Measurements from ENCODE around the gene EGFR.

GRCh38 chr7:55185941-55186609, 167.3 kb downstream of the EGFR start:
- TF ChIP-seq CTCF (IDR thresholded peaks at IDR 0.05) (no peak), POLR2A (IDR thresholded peaks at IDR 0.05) (no peak)

Data from adrenal gland (tissue), 5 donors.